ENCODE data around the gene RAB30. TPM values are rescaled to one million over a fixed set of nuclear protein-coding genes. Genes with fewer than 3 reads are reported as not detected.
"Not testable (repeated sequence)": the region's sequence is repeated elsewhere in the genome, so short reads cannot be mapped to it uniquely, and the experiment has no call there.

The RAB30 gene
- total RNA-seq, 2 experiments from 2014 or later: 76.2 to 79.2 TPM

DNA sequence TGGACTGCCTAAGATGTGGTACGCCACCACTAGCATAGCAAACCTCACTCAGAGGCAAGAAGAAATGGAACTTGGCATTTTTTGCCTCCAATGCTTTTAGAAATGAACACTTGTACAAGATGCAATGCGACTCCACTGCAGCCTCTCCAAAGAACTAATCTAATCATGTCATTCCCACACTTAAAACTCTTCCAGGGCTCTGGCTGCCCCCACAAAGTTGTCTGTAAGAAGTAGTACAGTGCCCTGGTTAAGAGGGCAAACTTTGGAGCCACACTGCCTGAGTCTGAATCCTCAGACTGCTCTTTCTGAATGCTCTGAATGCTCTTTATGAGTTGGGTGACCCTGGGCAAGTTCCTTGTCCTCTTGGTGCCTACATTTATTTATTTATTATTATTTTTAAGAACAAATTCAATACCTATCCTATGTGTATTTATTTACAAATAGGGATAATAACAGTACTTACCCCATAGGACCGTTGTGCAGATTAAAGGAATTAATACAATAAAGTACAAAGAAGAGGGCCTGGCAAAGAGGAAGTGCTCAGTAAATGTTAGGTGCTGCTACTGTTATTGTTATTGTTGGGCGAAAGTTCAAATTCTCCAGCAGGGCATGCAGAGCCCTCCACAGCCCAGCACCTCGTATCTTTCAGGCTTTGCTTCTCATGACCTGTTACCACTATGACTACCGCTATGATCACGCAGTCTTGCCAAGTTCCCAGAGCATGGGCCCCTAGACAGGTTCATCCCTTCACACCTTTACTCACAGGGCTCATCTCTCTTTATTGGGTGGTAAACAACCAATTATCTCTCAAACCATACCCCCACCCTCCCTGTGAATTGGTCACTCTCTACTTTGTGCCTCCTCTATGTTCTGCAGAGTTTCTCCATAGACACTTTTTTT lies 59.3 kb downstream of the RAB30 start:
- Mint-ChIP-seq H3K4me1 (ENCODE audit: low read depth) (peaks cover 63% of the 10 kb centered on the region), H3K27ac (no peak overlapping the region), H3K36me3 (ENCODE audit: low read depth) (no peaks in the 10 kb centered on the region), H3K9me3 (no peaks in the 10 kb centered on the region), H3K27me3 (no peaks in the 10 kb centered on the region), H3K4me3 (no peak overlapping the region)
- DNase-seq (no peak), ATAC-seq (ENCODE audit: poor library complexity) (no peak)
- Histone ChIP-seq H3K27me3 (ENCODE audit: control insufficient read depth in 1 of 2, insufficient read depth in 2 of 2, low read length in 2 of 2) (no peaks in the 10 kb centered on the region), H3K4me3 (ENCODE audit: low read length) (no peak overlapping the region), H3K4me1 (ENCODE audit: insufficient read depth, low read length) (peaks cover 12% of the 10 kb centered on the region), H3K9me3 (ENCODE audit: control insufficient read depth in 1 of 2, insufficient read depth in 1 of 2, low read length in 2 of 2) (no peaks in the 10 kb centered on the region), H3K36me3 (ENCODE audit: insufficient read depth, low read length) (no peaks in the 10 kb centered on the region), H3K27ac (ENCODE audit: low read depth in 1 of 2, low read length in 2 of 2) (no peak overlapping the region)
- intact Hi-C loops (cut with DNase I, micrococcal nuclease): no loop called here
- TF ChIP-seq CTCF (IDR thresholded peaks at IDR 0.05): no peak
- ChIA-PET POLR2A (interaction anchor here (0.7 kb wide), 1 partner anchor 11 kb away, joined by 3 read pairs; no protein-coding TSS in a partner anchor), CTCF (no interaction called here)

GRCh38 chr11:83011333-83012167 lies 60.1 kb downstream of the RAB30 start:
- intact Hi-C loops (cut with DNase I, micrococcal nuclease): no loop called here
- DNase-seq (no peak), ATAC-seq (ENCODE audit: poor library complexity) (no peak)
- POLR2A ChIA-PET: interaction anchor here (0.7 to 1.1 kb wide), 2 partner anchors 11 to 56 kb away, joined by 3 to 4 read pairs; no protein-coding TSS in a partner anchor
- Histone ChIP-seq H3K36me3 (ENCODE audit: insufficient read depth, low read length) (no peaks in the 10 kb centered on the region), H3K4me1 (ENCODE audit: insufficient read depth, low read length) (peaks cover 14% of the 10 kb centered on the region), H3K27me3 (ENCODE audit: control insufficient read depth in 1 of 2, insufficient read depth in 2 of 2, low read length in 2 of 2) (no peaks in the 10 kb centered on the region), H3K4me3 (ENCODE audit: low read length) (no peak overlapping the region), H3K9me3 (ENCODE audit: control insufficient read depth in 1 of 2, insufficient read depth in 1 of 2, low read length in 2 of 2) (no peaks in the 10 kb centered on the region), H3K27ac (ENCODE audit: low read depth in 1 of 2, low read length in 2 of 2) (no peak overlapping the region)
- H3K27me3 Mint-ChIP-seq: no peaks in the 10 kb centered on the region
- H3K36me3 Mint-ChIP-seq (ENCODE audit: low read depth): no peaks in the 10 kb centered on the region
- no peak for TF ChIP-seq CTCF (IDR thresholded peaks at IDR 0.05)
- H3K4me1 Mint-ChIP-seq (ENCODE audit: low read depth): peaks cover 71% of the 10 kb centered on the region
- no peak overlapping the region for H3K4me3 Mint-ChIP-seq
- no peaks in the 10 kb centered on the region for H3K9me3 Mint-ChIP-seq
- H3K27ac Mint-ChIP-seq: no peak overlapping the region
- CTCF ChIA-PET: no interaction called here

GRCh38 chr11:83009999-83010398 lies 61.7 kb downstream of the RAB30 start:
- Mint-ChIP-seq H3K27me3 (no peaks in the 10 kb centered on the region), H3K4me1 (ENCODE audit: low read depth) (peaks cover 70% of the 10 kb centered on the region)
- ATAC-seq (ENCODE audit: poor library complexity): no peak

DNA sequence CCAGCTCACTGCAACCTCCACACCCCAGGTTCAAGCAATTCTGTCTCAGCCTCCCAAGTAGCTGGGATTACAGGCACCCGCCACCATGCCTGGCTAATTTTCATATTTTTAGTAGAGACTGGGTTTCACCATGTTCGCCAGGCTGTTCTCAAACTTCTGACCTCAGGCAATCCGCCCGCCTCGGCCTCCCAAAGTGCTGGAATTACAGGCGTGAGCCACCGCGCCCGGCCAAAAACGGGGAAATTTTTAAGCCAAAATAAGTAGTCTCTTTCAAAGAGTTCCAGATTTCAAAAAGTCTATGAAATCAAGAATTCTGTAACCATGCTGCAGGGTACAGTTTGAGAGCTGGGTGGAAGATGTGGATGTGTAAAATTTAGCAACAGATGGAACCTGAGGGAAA lies 62.6 kb downstream of the RAB30 start:
- POLR2A ChIA-PET: interaction anchor here (0.9 kb wide), 1 partner anchor 109 kb away, joined by 3 read pairs; the partner anchor contains the start of gene PRCP
- H3K9me3 ChIP-seq (ENCODE audit: control insufficient read depth in 1 of 2, insufficient read depth in 1 of 2, low read length in 2 of 2); H3K27me3 ChIP-seq (ENCODE audit: control insufficient read depth in 1 of 2, insufficient read depth in 2 of 2, low read length in 2 of 2); H3K36me3 ChIP-seq (ENCODE audit: insufficient read depth, low read length); ATAC-seq (ENCODE audit: poor library complexity); H3K36me3 Mint-ChIP-seq (ENCODE audit: low read depth); DNase-seq; H3K4me3 ChIP-seq (ENCODE audit: low read length); H3K4me3 Mint-ChIP-seq; H3K27ac ChIP-seq (ENCODE audit: low read depth in 1 of 2, low read length in 2 of 2); H3K9me3 Mint-ChIP-seq; H3K27me3 Mint-ChIP-seq; H3K27ac Mint-ChIP-seq; intact Hi-C loops (cut with DNase I, micrococcal nuclease): not testable (repeated sequence)
- H3K4me1 Mint-ChIP-seq (ENCODE audit: low read depth): peaks cover 62% of the 10 kb centered on the region
- peaks cover 12% of the 10 kb centered on the region for H3K4me1 ChIP-seq (ENCODE audit: insufficient read depth, low read length)
- CTCF ChIA-PET: interaction anchor here (1.5 kb wide), 1 partner anchor 34 kb away, joined by 4 read pairs; no protein-coding TSS in a partner anchor

More at GRCh38 chr11:83009999-83010398, 61.7 kb downstream of the RAB30 start:
- Mint-ChIP-seq H3K27ac (no peak overlapping the region), H3K36me3 (ENCODE audit: low read depth) (no peaks in the 10 kb centered on the region), H3K4me3 (no peak overlapping the region), H3K9me3 (no peaks in the 10 kb centered on the region)
- CTCF ChIA-PET: no interaction called here
- no peaks in the 10 kb centered on the region for H3K27me3 ChIP-seq (ENCODE audit: control insufficient read depth in 1 of 2, insufficient read depth in 2 of 2, low read length in 2 of 2)
- no peak overlapping the region for H3K4me3 ChIP-seq (ENCODE audit: low read length)
- H3K27ac ChIP-seq (ENCODE audit: low read depth in 1 of 2, low read length in 2 of 2): no peak overlapping the region
- intact Hi-C loops (cut with DNase I, micrococcal nuclease): no loop called here
- no peak for TF ChIP-seq CTCF (IDR thresholded peaks at IDR 0.05)
- H3K4me1 ChIP-seq (ENCODE audit: insufficient read depth, low read length): peaks cover 14% of the 10 kb centered on the region
- H3K36me3 ChIP-seq (ENCODE audit: insufficient read depth, low read length): no peaks in the 10 kb centered on the region
- POLR2A ChIA-PET: no interaction called here
- no peaks in the 10 kb centered on the region for H3K9me3 ChIP-seq (ENCODE audit: control insufficient read depth in 1 of 2, insufficient read depth in 1 of 2, low read length in 2 of 2)
- no peak for DNase-seq
